Measurements from ENCODE around the gene ST6GALNAC5.

Gene ST6GALNAC5

DNA sequence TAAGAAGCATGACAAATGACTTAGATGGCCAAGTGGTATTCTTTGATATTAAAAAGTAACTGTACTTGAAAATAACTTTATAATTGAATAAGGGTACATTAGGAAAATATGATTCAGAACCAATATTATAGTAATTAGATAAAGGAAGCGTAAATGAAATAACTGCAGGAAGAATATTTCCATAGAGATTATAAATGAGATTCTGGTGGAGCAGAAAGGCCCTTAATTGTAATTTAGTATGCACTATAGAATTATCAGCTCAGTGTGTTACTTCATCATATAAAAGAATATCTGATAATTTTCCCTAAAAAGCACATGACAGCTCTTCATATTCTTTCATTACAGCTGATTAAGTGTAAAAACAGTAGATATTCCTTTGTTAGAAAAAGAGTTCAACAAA lies 180.3 kb downstream of the ST6GALNAC5 start:
- DNase-seq (ENCODE audit: low read depth in 2 of 2, low spot score in 1 of 2): no peak

DNA sequence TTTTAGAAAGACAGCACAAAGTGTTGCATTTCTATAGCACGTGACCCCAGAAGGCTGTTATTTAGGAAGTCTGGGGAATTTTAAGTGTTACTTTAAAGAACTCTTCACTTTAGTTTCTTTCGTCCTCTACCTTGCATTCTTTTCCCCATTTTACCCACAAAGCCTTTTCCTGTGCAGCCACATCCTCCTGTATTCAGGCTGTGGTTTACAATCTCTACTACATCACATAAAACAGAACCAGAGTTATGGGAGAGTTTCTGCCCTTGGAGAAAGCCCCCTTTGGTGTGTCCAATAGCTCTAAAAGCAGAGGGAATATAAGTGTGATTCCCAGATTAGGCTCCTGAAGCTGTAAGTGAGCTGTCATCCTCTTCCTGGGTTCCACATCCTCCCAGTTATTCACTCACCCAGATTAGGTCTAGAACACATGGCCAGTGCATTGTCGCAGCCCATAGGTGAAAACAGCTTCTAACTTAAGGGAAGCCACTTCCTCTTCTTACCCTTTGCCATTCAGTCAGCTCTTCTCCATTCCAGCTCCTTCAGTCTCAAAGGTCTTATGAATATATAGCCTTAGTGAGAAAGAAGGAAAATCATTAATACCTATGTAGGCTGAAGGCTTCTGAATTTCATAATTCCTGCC lies 180.8 kb downstream of the ST6GALNAC5 start:
- DNase-seq (ENCODE audit: low read depth in 2 of 2, low spot score in 1 of 2): no peak

- no peak for DNase-seq (ENCODE audit: low read depth in 2 of 2, low spot score in 1 of 2)
Measured at GRCh38 chr1:77048615-77049005, 181.3 kb downstream of the ST6GALNAC5 start.

DNA sequence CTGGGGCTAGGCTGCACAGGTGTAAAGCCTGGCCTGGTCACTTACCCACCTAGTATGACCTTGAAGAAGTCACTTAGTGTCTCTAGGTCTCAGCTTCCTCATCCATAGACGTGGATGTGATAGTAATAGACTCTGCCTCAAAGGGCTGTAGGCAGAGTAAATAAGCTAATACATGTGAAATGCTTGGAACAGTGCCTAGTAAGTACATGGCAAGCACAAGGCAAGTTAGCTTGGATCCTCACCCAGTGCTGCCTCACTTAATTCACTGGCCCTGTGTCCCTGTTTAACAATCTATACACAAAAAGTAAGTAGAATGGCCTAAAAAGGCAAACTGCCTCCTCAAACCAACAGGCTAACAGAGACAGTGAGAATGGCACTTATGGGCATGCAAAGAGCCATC lies 184.1 kb downstream of the ST6GALNAC5 start:
- DNase-seq (ENCODE audit: low read depth in 2 of 2, low spot score in 1 of 2): no peak

GRCh38 chr1:77056525-77056924 lies 189.2 kb downstream of the ST6GALNAC5 start:
- DNase-seq (ENCODE audit: low read depth in 2 of 2, low spot score in 1 of 2): no peak

DNA sequence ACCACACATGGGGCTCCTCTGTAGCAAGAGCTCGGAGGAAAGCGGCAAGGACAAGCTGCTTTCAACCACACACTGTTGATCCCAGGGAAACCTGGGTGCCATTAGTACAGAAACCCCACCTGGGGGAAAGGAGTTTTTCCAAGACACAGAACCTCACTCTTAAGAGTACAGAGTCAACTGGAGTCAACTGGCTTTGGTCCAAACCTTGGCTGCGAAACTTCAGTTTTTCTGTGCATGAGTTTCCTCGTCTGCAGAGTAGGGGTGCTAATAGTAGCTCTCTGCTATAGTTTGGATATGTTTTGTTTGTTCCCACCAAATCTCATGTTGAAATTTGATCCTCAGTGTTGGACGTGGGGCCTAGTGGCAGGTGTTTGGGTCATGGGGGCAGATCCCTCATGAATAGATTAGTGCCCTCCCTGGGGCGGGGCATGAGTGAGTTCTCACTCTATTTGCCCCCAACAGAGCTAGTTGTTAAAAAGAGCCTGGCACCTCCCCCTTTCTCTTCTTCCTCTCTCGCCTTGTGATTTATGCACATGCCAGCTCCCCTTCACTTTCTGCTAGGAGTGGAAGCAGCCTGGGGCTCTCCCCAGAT lies 190.8 kb downstream of the ST6GALNAC5 start:
- no peak for DNase-seq (ENCODE audit: low read depth in 2 of 2, low spot score in 1 of 2)

- DNase-seq (ENCODE audit: low read depth in 2 of 2, low spot score in 1 of 2): no peak
Measured at GRCh38 chr1:77060000-77060399, 192.7 kb downstream of the ST6GALNAC5 start.

- no peak for DNase-seq (ENCODE audit: low read depth in 2 of 2, low spot score in 1 of 2)
Measured at GRCh38 chr1:77061162-77061561, 193.9 kb downstream of the ST6GALNAC5 start.

GRCh38 chr1:77063118-77063517 lies 195.8 kb downstream of the ST6GALNAC5 start:
- no peak for DNase-seq (ENCODE audit: low read depth in 2 of 2, low spot score in 1 of 2)

DNA sequence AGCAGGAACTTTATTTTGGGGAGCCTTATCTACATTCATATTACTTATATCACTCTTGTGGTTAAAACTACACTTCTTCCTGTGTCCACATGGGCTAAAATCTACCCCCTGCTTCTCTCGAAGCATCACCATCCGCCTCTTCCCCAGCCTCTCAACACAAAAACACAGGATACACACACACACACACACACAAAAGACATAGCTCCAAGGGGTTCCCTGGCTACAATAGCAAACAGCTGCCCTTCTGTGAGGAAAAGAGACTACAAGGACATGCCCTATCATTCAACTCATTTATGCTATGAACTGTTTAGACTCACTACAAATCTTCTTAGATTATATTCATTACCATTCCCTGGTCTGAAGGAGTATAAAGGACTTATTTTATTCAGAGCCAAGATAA lies 197.0 kb downstream of the ST6GALNAC5 start:
- DNase-seq (ENCODE audit: low read depth in 2 of 2, low spot score in 1 of 2): no peak

- no peak for DNase-seq (ENCODE audit: low read depth in 2 of 2, low spot score in 1 of 2)
Measured at GRCh38 chr1:77065693-77066342, 198.5 kb downstream of the ST6GALNAC5 start.

DNA sequence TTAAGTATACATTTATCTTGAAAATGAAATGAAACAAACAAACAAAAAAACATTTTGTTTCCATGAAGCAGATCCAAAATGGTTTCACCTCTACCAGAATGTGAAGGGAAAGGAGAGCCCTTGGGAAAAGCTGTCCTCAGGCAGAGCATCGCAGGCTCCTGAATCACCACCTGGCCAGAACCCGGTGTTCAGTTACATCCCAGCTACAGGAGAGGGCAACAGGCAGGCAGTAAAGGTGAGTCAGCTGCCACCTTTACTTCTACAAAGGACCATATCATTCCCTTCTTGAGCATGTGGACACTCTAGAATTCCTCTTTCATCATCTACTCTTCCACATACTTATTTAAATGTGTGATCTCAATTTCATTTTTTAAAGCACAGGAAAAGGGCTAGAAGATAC lies 200.7 kb downstream of the ST6GALNAC5 start:
- DNase-seq (ENCODE audit: low read depth in 2 of 2, low spot score in 1 of 2): no peak

DNA sequence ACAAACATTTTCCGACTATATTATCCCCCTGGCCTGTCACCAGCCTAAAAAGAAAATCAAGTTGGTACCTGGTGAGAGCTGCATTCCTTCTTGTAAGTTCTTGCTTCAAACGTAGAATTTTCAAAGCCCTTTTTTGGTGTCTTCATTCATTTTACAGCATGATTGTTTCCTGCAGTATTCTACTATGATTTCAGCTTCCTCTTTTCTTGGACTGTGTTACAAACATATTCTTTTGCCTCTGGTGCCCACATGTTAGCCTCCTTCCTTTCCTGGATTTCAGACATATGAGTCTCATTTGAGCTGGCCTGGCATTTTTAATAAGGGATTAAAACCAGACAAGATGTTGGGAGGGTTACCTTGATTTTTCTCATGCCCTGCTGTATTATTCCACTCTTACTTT lies 209.5 kb downstream of the ST6GALNAC5 start:
- no peak for DNase-seq (ENCODE audit: low read depth in 2 of 2, low spot score in 1 of 2)

DNA sequence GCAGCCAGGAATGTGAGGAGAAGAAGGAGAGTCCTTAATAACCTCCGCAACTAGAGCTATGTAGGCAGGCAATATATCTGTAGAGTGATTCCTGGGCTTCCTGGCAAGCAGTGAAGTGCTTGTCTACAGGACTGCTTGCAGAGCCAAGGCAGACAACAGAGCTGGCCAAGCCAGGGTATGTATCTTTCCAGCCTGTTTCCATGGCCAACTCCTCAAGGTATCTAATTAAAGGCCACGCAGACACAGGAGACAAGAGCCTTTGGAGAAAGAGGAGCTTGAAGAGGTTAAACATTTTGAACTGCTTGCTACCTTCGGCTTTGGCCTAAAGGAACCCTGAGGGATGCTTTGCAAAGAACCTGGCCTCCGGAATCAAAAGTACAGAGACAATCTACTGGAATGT lies 214.6 kb downstream of the ST6GALNAC5 start:
- DNase-seq (ENCODE audit: low read depth in 2 of 2, low spot score in 1 of 2): no peak

DNA sequence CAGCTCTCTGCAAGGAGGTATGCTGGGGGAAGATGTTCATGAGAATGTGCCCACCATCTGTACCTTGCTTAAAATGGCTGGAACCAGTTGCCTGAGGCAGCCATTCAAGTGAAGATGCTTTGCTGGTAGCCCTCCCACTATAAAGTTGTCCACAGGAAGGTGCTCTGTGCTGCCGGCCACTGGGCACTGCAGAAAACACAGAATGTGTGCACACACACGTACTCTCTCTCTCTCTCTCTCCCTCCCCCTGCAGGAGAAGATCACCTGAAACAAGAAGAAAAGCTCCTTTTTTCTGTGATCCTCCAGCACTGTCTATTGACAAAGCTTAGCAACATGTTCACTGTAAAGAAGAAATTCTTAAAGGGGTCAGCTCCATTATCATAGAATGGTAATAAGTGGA lies 217.2 kb downstream of the ST6GALNAC5 start:
- DNase-seq (ENCODE audit: low read depth in 2 of 2, low spot score in 1 of 2): no peak

DNA sequence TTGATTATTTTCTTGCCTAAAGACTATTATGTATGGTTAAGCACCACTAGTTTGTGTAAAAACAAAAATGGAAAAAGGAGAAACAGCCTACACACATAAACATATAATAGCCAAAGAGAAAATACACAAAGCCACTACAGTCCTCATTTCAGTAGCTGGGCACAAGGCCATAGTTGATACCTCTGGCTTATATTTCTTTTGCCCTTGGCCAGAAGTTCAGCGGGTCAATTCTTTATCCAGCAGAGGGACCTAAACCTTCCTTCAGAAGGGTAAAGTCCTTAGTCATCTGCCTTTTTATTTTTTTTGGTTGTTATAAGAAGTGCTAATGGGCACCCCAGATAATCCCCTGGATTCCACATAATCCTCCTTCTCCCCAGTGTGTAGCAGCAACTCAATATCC lies 217.8 kb downstream of the ST6GALNAC5 start:
- no peak for DNase-seq (ENCODE audit: low read depth in 2 of 2, low spot score in 1 of 2)

GRCh38 chr1:77089756-77090155 lies 222.5 kb downstream of the ST6GALNAC5 start:
- no peak for DNase-seq (ENCODE audit: low read depth in 2 of 2, low spot score in 1 of 2)

- DNase-seq (ENCODE audit: low read depth in 2 of 2, low spot score in 1 of 2): no peak
Measured at GRCh38 chr1:77095236-77095635, 228.0 kb downstream of the ST6GALNAC5 start.

DNA sequence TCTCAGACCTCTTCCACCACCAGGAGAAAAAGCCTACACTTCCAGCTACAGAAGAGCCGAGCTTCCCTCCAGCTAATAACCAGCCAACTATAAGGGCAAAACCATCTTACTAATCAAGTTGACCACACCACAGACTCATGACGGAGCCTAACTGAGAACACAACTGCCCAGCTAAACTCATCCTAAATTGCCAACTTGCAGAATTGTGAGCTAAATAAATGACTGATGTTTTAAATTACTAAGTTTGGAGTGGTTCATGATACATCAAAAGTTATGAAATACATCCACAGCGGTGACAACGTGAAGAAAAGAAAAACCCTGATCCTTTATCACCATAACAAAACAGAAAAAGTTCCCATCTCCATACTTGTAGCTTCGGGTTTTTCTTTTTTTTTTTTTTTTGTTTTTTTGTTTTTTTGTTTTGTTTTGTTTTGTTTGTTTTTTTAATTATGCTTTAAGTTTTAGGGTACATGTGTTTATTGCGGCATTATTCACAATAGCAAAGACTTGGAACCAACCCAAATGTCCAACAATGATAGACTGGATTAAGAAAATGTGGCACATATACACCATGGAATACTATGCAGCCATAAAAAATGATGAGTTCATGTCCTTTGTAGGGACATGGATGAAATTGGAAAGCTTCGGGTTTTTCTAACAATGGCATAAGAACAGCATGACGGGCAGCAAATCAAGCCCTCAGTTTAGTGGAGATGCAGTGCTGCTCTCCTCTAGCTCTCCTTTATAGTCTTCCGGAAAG lies 229.4 kb downstream of the ST6GALNAC5 start:
- DNase-seq (ENCODE audit: low read depth in 2 of 2, low spot score in 1 of 2): no peak

DNA sequence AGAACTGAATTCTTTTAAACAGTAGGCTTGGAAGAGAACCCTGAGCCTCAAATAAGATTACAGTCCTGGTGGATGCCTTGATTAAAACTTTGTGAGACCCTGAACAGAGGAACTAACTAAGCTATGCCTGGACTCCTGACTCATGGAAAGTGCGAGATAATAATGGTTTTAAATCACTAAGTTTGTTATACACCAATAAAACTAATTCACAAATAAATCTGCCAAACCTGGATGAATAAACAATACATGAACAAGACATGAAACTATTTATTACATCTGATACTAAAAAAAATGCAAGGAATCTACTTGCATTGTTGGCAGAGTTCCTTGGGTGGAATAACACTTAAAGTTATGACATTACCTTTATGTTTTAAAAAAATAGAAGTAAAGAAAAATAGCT lies 233.6 kb downstream of the ST6GALNAC5 start:
- DNase-seq (ENCODE audit: low read depth in 2 of 2, low spot score in 1 of 2): no peak

DNA sequence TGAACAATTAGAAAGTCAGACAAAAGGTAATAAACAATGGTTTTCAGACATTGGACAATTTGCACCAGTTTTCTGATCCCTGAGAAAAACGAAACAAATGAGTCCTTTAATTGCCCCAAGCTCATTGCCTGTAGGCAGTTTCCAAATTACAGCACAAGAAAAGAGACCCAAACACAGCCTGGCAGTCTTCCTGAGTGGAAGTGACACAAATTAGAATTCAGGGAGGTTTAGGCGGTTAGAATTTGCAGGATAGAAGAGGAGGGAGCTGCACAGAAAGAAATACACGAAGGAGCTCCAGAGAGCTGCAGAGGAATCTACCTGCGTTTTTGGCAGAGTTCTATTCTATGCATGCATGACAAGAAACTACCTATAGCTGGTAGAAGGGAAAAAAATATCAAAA lies 236.2 kb downstream of the ST6GALNAC5 start:
- DNase-seq (ENCODE audit: low read depth in 2 of 2, low spot score in 1 of 2): no peak

DNA sequence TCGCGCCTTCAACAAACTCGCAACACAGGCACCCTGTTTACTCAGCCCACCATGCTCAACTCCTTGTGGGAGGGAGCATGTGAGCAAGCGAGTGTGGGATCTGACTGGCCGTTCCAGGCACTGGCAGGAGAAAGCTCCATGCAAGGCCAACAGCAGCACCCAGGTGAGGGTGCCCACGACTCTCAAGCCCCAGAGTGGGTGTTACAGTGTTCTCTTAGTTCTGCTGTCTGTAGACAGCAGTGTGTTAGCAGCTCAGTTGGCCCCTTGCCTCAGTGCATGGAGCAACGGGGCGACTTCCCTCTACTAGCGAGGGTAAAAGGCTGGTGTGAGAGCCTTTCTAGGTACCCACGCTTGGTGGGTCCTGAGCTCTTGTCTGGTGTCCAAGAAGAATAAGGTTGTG lies 237.4 kb downstream of the ST6GALNAC5 start:
- DNase-seq (ENCODE audit: low read depth in 2 of 2, low spot score in 1 of 2): no peak
